DMS153 treated with DMSO at 0.1 percent for 48 hours (cell line): ENCODE measurements around the gene SDF2.
"Not testable (repeated sequence)": the region's sequence is repeated elsewhere in the genome, so short reads cannot be mapped to it uniquely, and the experiment has no call there.

Source experiments
- DNase-seq: peaks from one replicate; lab custom pipeline; 2025; ENCODE audit not compliant: unreplicated experiment; lab: John Stamatoyannopoulos, UW

SDF2 gene

DNA sequence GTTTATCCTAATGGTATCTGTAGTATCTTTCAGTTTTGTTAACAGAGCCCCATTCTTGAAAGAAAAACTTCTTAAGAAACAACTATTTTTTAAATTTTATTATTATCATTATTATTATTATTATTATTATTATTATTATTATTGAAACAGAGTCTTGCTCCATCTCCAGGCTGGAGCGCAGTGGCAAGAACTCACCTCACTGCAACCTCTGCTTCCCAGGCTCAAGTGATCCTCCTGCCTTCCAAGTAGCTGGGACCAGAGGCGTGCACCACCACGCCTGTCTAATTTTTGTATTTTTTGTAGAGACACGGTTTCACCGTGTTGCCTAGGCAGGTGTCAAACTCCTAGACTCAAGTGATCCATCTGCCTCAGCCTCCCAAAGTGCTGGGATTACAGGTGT lies 23.7 kb upstream of the SDF2 start:
- DNase-seq = no peak

DNA sequence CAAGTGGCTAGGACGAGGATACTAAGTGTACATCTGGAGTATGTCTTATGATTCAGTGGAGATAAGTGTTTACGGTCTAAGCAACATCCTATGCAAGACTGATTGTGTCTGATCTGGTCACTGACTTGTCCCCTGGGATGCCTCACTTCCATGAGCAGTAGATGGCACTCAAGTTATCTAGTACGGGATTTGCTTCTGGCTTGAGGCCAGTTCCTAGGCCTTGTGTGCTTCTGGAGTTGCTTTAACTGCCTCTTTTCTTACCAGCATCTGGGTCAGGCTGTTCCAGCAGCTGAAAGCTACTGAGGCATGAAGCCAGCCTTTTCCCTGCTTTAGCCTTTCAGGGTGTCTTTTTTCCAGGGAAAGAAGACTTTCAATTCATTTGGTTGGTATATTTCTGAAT lies 23.3 kb upstream of the SDF2 start:
- DNase-seq = peak; percentile 18

DNA sequence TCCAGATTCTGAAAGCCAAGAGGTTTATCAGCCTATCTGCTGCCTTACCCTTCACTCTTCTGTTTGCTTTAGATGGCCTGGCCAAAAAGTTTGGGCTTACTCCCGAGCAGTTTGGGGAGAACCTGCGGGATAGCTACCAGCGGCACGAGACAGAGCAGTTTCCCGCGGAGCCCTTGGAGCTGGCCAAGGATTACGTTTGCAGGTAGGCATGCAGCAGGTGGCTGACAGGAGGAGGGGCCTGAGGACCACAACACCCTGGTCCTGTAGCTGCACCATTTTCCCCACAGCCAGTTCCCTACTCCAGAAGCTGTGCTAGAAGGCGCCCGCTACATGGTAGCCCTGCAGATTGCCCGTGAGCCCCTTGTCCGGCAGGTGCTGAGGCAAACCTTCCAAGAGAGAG lies 20.9 kb upstream of the SDF2 start:
- no peak for DNase-seq

DNA sequence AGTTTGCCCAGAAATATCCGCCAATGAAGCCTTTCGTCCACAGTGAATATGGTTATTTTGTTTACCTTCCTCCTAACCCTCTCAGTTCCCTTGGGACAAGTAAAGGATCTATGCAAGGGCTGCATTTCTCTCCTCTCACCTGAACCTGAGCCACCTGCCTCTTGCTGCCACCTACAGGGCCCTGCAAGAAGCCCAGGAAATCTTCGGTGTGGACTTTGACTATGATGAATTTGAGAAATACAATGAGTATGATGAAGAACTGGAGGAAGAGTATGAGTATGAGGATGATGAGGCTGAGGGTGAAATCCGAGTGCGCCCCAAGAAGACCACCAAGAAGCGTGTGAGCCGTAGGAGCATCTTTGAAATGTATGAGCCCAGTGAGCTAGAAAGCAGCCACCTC lies 14.3 kb upstream of the SDF2 start:
- peak; percentile 61 for DNase-seq

DNA sequence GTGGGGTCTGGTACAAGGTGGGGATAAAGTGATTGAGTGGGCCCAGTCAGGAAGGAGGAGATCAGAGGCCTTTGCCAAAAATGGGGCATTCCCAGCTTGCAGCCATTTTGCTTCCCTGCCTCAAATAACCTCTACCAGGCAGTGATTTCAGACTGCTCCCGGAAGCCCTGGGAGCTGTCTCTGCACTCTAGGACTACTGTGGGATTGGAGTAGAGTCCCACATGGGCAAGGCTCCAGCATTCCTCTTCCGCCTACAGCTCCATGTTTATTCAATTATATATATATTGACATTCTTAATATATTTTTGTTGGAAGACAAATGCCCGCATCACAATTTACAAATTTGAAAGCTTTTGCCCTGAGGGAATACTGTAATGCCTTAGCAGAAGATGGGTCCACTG lies 13.8 kb upstream of the SDF2 start:
- no peak for DNase-seq

DNA sequence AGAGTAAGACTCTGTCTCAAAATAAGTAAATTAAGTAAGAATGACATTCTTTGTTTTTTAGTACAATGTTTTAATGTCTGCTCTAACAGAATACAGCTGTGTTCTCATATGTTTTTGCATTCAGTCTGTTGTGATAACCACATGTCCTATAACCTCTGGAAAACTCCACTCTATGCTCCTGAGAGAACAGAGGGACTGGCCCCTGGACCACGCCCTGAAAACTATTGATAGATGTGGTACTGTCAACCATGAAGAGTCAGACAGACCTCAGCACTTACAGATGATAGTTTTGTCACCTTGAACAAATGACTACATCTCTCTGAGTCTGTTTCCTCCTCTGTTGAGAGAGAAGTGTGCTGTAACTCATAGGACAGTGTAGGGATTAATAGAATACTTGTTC lies 8.2 kb upstream of the SDF2 start:
- no peak for DNase-seq

DNA sequence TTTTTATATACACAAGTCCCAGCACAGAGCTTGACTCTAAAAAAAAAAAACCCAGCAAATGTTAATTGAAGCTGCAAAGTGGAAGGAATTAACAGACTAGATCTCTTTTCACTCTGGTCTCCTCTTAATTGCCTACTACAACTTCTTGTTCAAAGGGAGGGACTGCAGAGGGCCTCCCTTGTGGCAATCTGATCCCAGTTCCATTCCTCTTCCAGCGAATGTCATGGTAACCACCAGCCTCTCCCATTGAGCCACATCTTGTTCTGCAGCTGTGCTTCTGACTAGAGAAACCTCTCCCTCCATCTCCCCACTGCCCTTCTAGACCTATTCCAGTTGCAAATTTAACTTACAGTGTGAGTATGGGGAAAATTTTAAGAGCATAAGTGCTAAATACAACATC lies 6.2 kb upstream of the SDF2 start:
- no peak for DNase-seq

DNA sequence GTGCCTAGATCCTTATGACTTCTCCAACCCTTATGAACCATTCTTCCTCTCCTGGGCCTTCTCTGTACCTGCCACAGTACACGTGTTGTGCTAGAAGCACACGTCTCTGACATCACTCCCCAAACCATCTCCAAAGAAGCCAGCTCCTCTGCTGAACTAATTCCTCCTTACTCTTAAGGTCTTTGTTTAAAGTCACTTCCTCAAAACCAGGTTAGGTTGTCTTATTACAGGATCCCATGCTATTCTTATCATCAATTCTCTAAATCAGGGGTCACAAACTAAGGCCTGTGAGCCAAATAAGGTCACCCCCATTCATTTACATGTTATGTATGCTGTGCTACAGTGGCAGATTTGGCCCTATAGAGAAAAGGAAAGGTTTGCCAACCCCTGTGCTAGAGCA lies 4.3 kb upstream of the SDF2 start:
- no peak for DNase-seq

DNA sequence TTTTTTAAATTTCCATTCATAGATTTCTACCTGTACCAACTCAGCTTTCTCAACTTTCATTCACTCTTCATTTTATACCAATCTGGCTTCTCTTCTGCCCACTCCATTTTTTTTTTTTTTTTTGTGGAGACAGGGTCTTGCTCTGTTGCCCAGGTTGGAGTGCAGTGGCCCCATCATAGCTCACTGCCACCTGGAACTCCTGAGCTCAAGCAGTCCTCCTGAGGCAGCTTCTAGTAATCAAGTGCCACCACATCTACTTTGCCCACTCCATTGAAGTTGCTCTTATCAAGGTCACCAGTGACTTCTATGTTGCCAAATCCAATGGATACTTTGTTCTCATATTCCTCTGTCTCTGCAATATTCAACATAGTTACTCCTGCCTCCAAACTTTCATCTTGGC lies 2.0 kb upstream of the SDF2 start:
- no peak for DNase-seq

DNA sequence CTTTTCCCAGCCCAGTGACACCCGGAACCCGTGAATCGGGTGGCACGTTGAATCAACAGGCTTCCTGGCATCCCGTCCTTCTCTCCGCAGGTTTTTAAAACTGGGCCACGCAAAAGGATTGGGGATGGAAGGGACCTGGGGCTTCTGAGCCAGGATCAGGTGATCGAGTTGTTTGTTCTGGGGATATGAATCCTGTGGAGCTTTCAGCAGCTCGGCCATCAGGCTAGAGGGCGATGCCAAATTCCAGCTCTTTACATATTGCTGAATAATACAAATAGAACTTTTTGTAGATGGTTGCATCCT lies 772 bp upstream of the SDF2 start:
- no peak for DNase-seq

DNA sequence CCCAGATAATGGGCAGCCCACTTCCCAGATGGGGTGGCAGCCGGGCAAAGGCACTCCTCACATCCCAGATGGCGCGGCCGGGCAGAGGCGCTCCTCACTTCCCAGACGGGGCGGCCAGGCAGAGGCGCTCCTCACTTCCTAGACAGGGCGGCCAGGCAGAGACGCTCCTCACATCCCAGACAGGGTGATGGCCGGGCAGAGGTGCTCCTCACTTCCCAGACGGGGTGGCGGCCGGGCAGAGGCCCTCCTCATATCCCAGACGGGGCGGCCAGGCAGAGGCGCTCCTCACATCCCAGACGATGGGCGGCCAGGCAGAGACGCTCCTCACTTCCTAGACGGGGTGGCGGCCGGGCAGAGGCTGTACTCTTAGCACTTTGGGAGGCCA lies 2.2 kb downstream of the SDF2 start:
- DNase-seq = not testable (repeated sequence)

DNA sequence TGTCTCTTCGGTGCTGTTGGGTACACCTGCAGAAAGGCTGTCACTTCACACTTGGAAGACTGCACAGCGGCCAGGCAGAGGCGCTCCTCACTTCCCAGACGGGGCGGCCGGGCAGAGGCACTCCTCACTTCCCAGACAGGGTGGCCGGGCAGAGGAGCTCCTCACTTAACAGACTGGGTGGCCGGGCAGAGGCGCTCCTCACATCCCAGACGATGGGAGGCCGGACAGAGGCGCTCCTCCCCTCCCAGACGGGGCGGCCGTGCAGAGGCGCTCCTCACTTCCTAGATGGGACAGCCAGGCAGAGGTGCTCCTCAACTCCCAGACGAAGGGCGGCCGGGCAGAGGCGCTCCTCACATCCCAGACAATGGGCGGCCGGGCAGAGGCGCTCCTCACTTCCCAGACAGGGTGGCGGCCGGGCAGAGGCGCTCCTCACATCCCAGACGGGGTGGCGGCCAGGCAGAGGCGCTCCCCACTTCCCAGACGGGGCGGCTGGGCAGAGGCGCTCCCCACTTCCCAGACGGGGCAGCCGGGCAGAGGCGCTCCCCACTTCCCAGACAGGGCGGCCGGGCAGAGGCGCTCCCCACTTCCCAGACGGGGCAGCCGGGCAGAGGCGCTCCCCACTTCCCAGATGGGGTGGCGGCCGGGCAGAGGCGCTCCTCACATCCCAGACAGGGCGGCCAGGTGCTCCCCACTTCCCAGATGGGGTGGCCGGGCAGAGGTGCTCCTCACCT lies 2.8 kb downstream of the SDF2 start:
- not testable (repeated sequence) for DNase-seq

DNA sequence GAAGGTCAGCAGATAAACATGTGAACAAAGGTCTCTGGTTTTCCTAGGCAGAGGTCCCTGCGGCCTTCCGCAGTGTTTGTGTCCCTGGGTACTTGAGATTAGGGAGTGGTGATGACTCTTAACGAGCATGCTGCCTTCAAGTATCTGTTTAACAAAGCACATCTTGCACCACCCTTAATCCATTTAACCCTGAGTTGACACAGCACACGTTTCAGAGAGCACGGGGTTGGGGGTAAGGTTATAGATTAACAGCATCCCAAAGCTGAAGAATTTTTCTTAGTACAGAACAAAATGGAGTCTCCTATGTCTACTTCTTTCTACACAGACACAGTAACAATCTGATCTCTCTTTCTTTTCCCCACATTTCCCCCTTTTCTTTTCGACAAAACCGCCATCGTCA lies 3.4 kb downstream of the SDF2 start:
- not testable (repeated sequence) for DNase-seq

DNA sequence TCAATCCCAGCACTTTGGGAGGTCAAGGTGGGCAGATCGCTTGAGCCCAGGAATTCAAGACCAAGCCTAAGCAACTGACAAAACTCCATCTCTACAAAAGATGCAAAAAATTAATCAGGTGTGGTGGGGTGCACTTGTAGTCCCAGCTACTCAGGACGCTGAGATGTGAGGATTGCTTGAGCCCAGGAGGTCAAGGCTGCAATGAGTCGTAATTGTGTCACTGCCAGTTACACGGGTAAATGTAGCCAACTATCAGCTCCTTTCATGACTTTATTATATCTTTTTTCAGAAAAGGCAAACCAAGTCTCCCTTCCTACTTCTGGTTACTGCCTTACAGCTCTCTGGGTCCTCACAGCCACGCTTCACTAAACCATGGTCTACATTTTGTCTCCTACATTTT lies 4.0 kb downstream of the SDF2 start:
- no peak for DNase-seq

DNA sequence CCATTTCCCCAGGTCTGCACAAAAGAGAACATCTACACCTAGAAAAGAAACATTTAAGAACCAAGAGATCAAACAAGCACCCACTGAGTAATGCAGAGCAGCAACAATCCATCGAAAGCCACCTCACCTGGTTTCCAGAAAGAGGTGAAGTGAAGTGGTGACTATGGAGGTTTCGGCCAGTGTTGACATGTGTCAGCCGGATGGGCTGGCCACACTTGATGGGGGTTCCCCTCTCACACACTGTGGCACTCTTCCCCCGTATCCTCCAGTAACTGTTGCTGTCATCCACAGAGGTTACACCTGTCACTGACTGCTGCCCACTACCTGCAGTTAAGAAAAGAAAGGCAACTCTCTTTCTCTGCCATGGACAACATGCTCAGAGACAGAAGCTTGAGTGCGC lies 6.5 kb downstream of the SDF2 start:
- no peak for DNase-seq

DNA sequence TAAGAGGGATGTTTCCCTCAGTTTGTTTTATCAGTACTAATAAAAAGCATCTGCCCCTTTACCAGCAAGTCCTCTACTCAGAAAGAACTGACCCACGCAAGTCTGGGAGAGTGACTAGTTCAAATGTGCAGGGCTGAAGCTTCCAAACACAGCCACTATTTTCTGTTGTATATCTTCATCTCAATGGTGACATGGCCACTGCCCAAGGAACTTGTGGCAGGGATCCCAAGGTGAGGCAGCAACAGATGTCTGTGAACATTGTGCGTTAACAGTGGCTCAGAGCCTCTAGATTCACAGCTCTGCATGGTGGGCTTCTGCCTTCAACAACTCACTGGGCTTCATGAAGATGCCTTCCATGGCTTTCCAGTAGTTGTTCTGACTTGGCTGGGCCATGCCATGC lies 13.0 kb downstream of the SDF2 start:
- no peak for DNase-seq

DNA sequence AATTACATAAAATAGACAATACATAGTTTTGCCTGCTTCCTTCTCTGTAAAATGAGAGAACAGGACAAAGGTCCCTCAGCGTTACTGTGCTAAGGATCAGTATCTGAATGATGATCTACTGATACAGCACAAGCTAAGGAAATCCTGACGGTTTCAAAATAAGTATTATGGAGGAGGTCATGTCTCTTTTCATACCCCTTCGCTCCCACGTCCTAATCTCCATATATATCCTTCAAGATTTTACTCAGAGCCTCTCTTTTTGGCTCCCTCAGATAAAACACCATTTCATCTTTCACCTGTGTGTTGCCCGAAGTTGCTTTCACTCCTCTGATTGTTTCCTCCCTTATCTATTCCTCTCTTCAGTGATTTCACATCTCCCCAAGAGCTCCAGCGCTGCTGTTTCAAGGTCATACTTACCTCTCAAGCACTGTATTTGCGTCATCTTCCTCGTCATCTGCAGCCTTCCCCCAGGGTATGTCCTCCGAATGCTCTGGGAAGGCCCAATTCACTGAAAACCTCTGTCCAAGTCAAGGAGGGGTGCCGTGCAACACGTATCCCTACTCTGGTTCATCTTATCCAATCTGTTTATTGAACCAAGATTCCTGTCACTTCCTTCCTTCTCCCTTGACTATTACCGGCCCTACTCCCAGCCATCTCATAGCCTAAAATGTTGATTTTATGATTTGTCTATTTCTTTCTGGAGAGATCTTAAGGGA lies 15.5 kb downstream of the SDF2 start:
- no peak for DNase-seq

DNA sequence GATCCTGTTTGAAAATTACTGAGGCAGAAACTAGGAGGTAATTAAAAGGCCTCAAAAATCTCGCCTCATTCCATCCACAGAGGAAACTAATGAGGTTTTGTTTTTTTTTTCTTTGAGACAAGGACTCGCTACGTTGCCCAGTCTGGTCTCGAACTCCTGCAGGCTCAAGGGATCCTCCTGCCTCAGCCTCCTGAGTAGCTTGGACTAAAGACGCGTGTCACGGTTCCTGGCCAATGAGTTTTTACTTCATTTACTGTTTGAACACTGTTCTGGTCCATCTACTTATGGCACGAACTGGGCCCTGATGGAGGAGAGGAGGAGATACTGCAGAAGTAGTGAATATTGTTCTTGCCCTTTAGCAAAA lies 16.1 kb downstream of the SDF2 start:
- DNase-seq = no peak

DNA sequence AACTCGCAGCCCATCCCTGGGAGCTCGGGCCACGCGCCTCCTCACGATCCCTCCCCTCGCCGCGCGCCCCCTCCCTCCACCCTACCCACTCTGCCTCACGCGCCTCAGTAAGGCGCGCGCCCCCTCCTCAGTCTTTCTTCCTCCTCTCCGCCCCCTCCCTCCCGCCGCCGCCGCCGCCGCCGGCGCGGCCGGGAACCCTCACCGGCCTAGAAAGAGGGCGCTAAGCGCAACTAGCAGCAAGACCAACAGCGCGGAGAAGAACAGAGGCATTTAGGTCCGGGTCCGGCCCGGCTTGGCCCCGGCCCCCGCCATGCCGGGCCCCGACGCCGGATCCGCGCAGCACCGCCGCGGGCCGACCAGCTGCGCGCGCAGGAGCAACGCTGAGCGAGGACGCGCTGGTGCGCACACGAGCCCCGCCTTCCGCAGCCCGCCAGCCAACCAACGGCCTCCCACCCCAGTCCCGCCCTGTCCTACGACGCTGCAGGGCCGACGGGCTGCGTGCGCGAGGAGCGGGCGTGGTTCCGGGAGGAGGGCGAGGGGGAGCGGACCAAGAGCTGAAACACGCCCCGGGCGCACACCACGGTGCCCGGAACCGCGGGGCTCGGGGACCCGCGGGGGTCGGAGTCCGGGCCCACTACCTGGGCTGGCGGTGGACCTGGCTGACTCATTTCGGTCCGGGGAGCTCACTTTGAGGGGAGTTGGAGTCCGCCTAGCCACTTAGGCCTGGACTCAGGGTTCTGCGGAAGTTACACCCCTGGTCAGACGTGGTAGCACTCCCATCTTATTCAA lies 16.7 kb downstream of the SDF2 start, which contains the start of gene BLTP2:
Gene BLTP2 (minus strand): TSS at position 372 of the 789 bp plus-strand sequence. CDS start 102 bp downstream, at position 270.
- DNase-seq = peak; percentile 94

DNA sequence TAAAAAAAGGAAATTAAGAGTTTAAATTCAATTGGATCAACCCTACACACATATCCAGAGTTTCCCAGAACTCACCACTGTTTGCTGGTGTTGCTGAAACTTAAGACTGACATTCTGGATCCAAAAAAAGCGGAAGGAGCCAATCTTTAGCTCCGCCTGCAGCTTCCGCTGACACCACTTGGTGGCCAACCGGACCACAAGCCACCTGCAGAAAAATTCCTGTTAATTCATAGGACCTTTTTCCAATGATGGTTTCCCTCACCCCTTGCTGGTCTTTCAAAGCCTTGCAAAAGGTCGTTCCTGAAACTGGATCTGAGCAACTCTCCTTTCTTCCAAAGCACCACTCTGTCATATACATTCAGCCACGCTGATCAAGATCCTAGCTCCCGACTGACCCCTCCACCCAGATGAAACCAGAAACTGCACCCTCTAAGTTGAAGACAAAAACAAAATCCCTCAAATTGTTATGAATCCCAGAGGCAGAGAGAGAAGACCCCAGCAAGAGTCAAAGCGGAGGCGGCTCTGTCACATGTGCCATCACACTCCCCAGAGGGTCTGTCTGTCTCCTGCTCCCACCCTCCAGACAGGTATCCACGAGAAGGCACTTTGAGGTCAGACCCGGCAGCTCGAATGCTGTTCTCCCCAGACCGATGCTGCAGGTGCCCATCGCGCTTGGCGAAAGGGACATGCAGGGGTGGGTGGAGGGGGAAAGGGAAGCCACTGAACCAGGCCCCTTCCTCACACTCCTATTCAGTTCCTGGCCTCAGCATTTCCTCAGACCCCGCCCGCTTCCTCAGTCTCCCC lies 17.5 kb downstream of the SDF2 start:
- peak; percentile 6 for DNase-seq

DNA sequence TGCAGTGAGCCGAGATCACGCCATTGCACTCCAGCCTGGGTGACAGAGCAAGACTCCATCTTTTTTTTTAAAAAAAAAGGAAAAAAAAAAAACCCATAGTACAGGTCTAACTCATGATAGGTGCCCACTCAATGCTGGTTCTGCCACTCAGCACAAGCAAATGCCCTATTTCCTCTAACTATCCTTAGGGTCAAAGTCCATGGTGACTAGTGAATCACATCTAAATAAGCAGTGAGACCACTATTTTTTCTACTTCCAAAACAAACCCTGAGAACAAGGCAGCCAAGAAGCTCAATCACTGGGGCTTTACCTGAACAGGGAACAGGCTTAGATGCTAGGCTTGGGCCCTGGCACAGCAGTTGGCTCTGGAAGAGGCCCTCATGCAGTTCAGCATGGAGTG lies 20.1 kb downstream of the SDF2 start:
- no peak for DNase-seq
